Ammon's horn (tissue), 1 donor: ENCODE data around the gene OR10A5.
"Not testable (repeated sequence)": the region's sequence is repeated elsewhere in the genome, so short reads cannot be mapped to it uniquely, and the experiment has no call there.

Experiments
- DNase-seq: peaks from one replicate; pipeline ENCODE4 v3.0.0-alpha.2; 2016; ENCODE audit warnings: low spot score

The OR10A5 gene

DNA sequence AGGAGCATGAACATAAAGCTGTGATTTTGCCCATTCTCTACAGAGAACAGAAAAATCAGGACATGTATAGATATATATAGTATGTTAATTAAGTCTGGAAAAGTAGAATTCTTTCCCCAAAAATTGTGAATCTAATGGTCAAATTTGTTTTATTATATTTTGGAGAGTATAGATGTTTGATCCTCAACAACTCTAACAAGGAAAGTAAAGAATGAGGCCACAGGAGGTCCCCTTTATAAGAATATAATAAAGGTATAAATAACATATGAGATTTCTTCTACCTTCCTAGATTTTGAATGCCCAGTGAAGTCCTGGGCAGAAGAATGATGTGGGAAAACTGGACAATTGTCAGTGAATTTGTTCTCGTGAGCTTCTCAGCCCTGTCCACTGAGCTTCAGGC lies 30.8 kb downstream of the OR10A5 start, which contains the start of gene OR10A4:
Gene OR10A4 (plus strand): TSS at position 301 of the 400 bp plus-strand sequence. CDS start 23 bp downstream, at position 324.
- DNase-seq = no peak

GRCh38 chr11:6876914-6877313 lies 31.4 kb downstream of the OR10A5 start:
- no peak for DNase-seq

DNA sequence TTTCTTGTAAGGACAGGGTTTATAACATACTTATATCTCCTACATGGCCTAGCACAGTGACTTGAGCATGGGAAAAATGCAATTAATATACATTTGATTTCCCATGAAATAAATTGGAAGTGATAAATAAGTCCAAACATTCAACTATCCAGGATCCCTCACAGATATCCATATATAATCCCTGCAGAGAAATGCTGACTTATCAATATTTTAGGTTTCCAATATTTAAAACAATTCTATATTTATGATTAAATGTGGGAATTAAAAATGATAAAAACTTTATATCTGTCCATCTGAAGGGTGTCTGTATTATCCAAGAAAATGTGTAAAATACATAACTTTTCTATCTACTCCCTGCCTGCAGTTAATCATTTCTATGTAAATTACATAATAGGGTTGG lies 37.3 kb downstream of the OR10A5 start:
- DNase-seq = no peak

DNA sequence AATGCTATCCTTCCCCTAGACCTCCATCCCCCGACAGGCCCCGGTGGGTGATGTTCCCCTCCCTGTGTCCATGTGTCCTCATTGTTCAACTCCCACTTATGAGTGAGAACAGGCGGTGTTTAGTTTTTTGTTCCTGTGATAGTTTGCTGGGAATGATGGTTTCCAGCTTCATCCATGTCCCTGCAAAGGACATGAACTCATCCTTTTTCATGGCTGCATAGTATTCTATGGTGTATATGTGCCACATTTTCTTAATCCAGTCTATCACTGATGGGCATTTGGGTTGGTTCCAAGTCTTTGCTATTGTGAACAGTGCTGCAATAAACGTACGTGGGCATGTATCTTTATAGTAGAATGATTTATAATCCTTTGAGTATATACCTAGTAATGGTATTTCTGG lies 42.2 kb downstream of the OR10A5 start:
- DNase-seq = not testable (repeated sequence)

DNA sequence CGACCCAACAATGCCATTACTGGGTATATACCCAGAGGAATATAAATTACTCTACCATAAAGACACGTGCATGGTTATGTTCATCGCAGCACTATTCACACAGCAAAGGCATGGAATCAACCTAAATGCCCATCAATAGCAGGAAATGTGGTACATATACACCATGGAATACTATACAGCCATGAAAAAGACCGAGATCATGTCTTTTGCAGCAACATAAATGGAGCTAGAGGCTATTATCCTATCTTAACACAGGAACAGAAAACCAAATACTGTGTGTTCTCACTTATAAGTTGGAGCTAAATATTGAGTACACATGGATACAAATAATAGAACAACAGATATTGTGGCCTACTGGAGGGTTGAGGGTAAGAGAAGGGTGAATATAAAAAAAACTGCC lies 43.3 kb downstream of the OR10A5 start:
- no peak for DNase-seq

DNA sequence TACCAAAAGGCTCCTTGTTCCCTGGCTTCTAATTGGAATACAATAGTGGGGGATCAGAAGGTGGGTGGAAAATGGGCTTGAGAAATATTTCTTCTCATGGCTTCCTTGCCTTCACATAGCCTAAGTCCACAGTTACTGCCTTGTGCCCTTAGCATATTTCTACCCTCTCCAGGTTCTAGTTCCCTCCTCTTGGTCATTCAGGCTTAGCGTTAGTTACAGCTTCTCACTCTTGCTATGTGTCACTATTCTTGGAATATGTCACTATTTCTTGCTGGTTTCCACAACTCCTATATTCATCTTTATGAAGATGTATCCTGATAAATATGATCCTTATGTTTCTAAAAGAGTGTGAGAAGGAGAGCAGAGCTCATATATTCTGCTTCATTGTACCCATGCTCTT lies 44.4 kb downstream of the OR10A5 start:
- DNase-seq = no peak

- no peak for DNase-seq
These were observed 46.9 kb downstream of the OR10A5 start, which contains the start of gene OR2D2 for GRCh38 chr11:6892400-6892799. Gene OR2D2 (minus strand): TSS chr11:6892500. CDS start chr11:6892500, 0 bp downstream.

- no peak for DNase-seq
These were observed 48.6 kb downstream of the OR10A5 start for GRCh38 chr11:6894097-6894496.

DNA sequence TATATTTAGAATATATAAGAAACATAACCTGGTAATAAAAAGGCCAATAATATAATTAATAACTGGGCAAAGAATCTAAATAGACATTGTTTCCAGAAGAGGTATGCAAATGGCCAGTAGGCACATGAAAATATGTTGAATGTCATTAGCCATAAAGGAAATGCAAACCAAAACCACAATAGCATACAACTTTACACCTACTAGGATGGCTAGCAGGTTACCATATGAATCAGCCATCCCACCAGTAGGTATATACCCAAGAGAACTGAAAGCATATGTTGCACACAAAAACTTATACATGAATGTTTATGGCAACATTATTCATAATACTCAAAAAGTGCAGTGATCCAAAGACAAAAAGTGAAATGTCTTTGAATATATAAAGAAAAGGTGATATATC lies 49.5 kb downstream of the OR10A5 start:
- DNase-seq = no peak
